PC-3 (cell line): ENCODE results near the gene ISYNA1. TPM values are rescaled to one million over a fixed set of nuclear protein-coding genes. Genes with fewer than 3 reads are reported as not detected.

Experiments
- ATAC-seq: fragments of 200-7000 bp; cut with Tn5 transposase; 2 replicates; pipeline ENCODE4 v1.9.1; 2020; ENCODE audit warnings: mild to moderate bottlenecking, moderate library complexity
- BruUV-seq: library from RNA; stranded (reverse); fragments of 400-500 nt; replicated peaks from 2 replicates; lab custom pipeline; 2021; lab: Mats Ljungman, UMichigan
- CTCF ChIA-PET: fragments of 300-600 bp; sonication (Branson Sonifier 250); formaldehyde crosslinking; loops from one replicate; lab custom pipeline; 2022; ENCODE audit warnings: antibody characterized with exemption; lab: Charles Lee
- POLR2A ChIA-PET: fragments of 300-600 bp; sonication (Branson Sonifier 250); formaldehyde crosslinking; loops from one replicate; lab custom pipeline; 2022; ENCODE audit warnings: antibody characterized with exemption; ENCODE audit not compliant: unreplicated experiment; lab: Charles Lee
- DNase-seq: peaks from one replicate; pipeline ENCODE4 v3.0.0-alpha.2; 2015
- H2AFZ ChIP-seq: fragments of 300-600 bp; sonication (generic); 2 replicates; pipeline ENCODE4 v1.6.0; 2016; ENCODE audit warnings: antibody characterized with exemption, low read length
- H3F3A ChIP-seq: fragments of 300-600 bp; sonication (generic); one replicate; pipeline ENCODE4 v1.6.0; 2017; ENCODE audit warnings: antibody characterized with exemption, low read length, control low read depth, mild to moderate bottlenecking; ENCODE audit not compliant: unreplicated experiment
- H3K27ac ChIP-seq: fragments of 300-600 bp; sonication (generic); 2 replicates; pipeline ENCODE4 v1.5.1; 2016; ENCODE audit warnings: mild to moderate bottlenecking, low read length
- H3K27me3 ChIP-seq: fragments of 300-600 bp; sonication (generic); 2 replicates; pipeline ENCODE4 v1.6.1; 2016; ENCODE audit warnings: low read length, mixed read lengths
- H3K36me3 ChIP-seq: fragments of 300-600 bp; sonication (generic); 2 replicates; pipeline ENCODE4 v1.6.1; 2016; ENCODE audit warnings: low read depth, mixed run types, low read length, mixed read lengths
- H3K4me1 ChIP-seq: fragments of 300-600 bp; sonication (generic); 2 replicates; pipeline ENCODE4 v1.5.1; 2016; ENCODE audit warnings: low read length; ENCODE audit not compliant: insufficient read depth
- H3K4me2 ChIP-seq: fragments of 300-600 bp; sonication (generic); 2 replicates; pipeline ENCODE4 v1.6.0; 2016; ENCODE audit warnings: low read length
- H3K4me3 ChIP-seq: fragments of 300-600 bp; sonication (generic); 2 replicates; pipeline ENCODE4 v1.5.1; 2016; ENCODE audit warnings: mild to moderate bottlenecking, low read length, mixed read lengths
- H3K79me2 ChIP-seq: fragments of 300-600 bp; sonication (generic); 2 replicates; pipeline ENCODE4 v1.6.1; 2017; ENCODE audit warnings: low read length, mixed read lengths
- H3K9ac ChIP-seq: fragments of 300-600 bp; sonication (generic); 2 replicates; pipeline ENCODE4 v1.6.0; 2016; ENCODE audit warnings: mild to moderate bottlenecking, low read length
- H3K9me2 ChIP-seq: fragments of 300-600 bp; sonication (generic); replicated peaks from 2 replicates; pipeline ENCODE4 v1.6.1; 2016; ENCODE audit warnings: mixed run types, low read length, mixed read lengths
- H3K9me3 ChIP-seq: fragments of 300-600 bp; sonication (generic); 2 replicates; pipeline ENCODE4 v1.6.1; 2016; ENCODE audit warnings: low read length, mixed read lengths
- H4K20me1 ChIP-seq: fragments of 300-600 bp; sonication (generic); 2 replicates; pipeline ENCODE4 v1.6.1; 2016; ENCODE audit warnings: low read length, mixed read lengths
- CTCF ChIP-seq: fragments of 300-600 bp; sonication (generic); conservative IDR thresholded peaks from 2 replicates; pipeline ENCODE4 v1.5.1; 2017; ENCODE audit warnings: antibody characterized with exemption, low read depth, mild to moderate bottlenecking, low read length
- EZH2 ChIP-seq: fragments of 300-600 bp; sonication (generic); IDR thresholded peaks from one replicate; pipeline ENCODE4 v1.6.1; 2017; ENCODE audit warnings: antibody characterized with exemption, mild to moderate bottlenecking, low read length; ENCODE audit not compliant: unreplicated experiment
- EZH2phosphoT487 ChIP-seq: fragments of 300-600 bp; sonication (generic); IDR thresholded peaks from 2 replicates; pipeline ENCODE4 v1.6.1; 2018; ENCODE audit warnings: mild to moderate bottlenecking, antibody characterized with exemption, low read length, borderline replicate concordance
- intact Hi-C: fragments of 100-400 bp; cut with micrococcal nuclease; formaldehyde crosslinking; loops from 2 replicates; pipeline ENCODE4 v1.9.0; 2023
- total RNA-seq: library from RNA; depleted of rRNA; stranded (reverse); fragments of >200 nt; gene quantifications from 2 replicates; pipeline ENCODE4 v1.2.3, GENCODE V29; 2014

Gene ISYNA1
- total RNA-seq, 1 experiment from 2014 or later, result 19.4 TPM

GRCh38 chr19:18389726-18390064 is 48.2 kb downstream of the ISYNA1 start:
- TF ChIP-seq CTCF, result no peak
- no peak for TF ChIP-seq EZH2
- TF ChIP-seq EZH2phosphoT487, result no peak
- no peaks in the 10 kb centered on the region for H3F3A ChIP-seq
- H3K4me2 ChIP-seq, result no peak overlapping the region
- H3K36me3 ChIP-seq, result no peaks in the 10 kb centered on the region
- DNase-seq (no peak), ATAC-seq (no peak; the same call in 1 of the 2 replicates)
- H3K27ac ChIP-seq, result no peak overlapping the region
- POLR2A ChIA-PET, result no interaction called here
- peaks cover 6% of the 10 kb centered on the region for H3K4me1 ChIP-seq
- CTCF ChIA-PET, result no interaction called here
- no peaks in the 10 kb centered on the region; the same call in 1 of the 2 replicates for H3K79me2 ChIP-seq
- H3K9ac ChIP-seq, result no peak overlapping the region
- intact Hi-C loops, result loop anchor here (1.0 kb wide), 1 partner anchor 40 kb away; no protein-coding TSS in a partner anchor
- no TSS peak for BruUV-seq
- no peak overlapping the region for H2AFZ ChIP-seq
- H3K9me2 ChIP-seq, result no peaks in the 10 kb centered on the region
- no peaks in the 10 kb centered on the region for H3K27me3 ChIP-seq
- no peaks in the 10 kb centered on the region for H3K9me3 ChIP-seq
- H3K4me3 ChIP-seq, result no peak overlapping the region
- no peaks in the 10 kb centered on the region for H4K20me1 ChIP-seq

- peak overlapping the region; percentile 81 for H3K4me2 ChIP-seq
- no peaks in the 10 kb centered on the region for H3K36me3 ChIP-seq
- H3K79me2 ChIP-seq, result no peaks in the 10 kb centered on the region; the same call in 1 of the 2 replicates
- H3K4me1 ChIP-seq, result peaks cover 6% of the 10 kb centered on the region
- DNase-seq (no peak), ATAC-seq (no peak)
- no peaks in the 10 kb centered on the region for H4K20me1 ChIP-seq
- no peaks in the 10 kb centered on the region for H3K27me3 ChIP-seq
- BruUV-seq, result no TSS peak
- ChIA-PET POLR2A (interaction anchor here (0.6 kb wide), 1 partner anchor 9 kb away, joined by 4 read pairs; no protein-coding TSS in a partner anchor), CTCF (interaction anchor here (0.6 kb wide), 1 partner anchor 43 kb away, joined by 4 read pairs; no protein-coding TSS in a partner anchor)
- H3K4me3 ChIP-seq, result peak overlapping the region; percentile 61; the same call in 1 of the 2 replicates
- H3K9ac ChIP-seq, result no peak overlapping the region
- H3K27ac ChIP-seq, result no peak overlapping the region
- H2AFZ ChIP-seq, result peak overlapping the region; percentile 74; the same call in 1 of the 2 replicates
- intact Hi-C loops, result loop anchor here (1.0 kb wide), 1 partner anchor 21 kb away; no protein-coding TSS in a partner anchor
- H3K9me2 ChIP-seq, result no peaks in the 10 kb centered on the region
- no peaks in the 10 kb centered on the region for H3F3A ChIP-seq
- no peak for TF ChIP-seq EZH2phosphoT487
- TF ChIP-seq EZH2, result no peak
- no peak for TF ChIP-seq CTCF
- H3K9me3 ChIP-seq, result no peaks in the 10 kb centered on the region
Measured at GRCh38 chr19:18388960-18389725, 48.8 kb downstream of the ISYNA1 start.
